Prostate gland (tissue), 2 donors: ENCODE results near the gene ATXN10.

Experiments used
- CTCF ChIP-seq, 4 experiments: fragments of 200-600 bp in 2 of 4; fragments of 450-650 bp in 2 of 4; sonication (generic) in 2 of 4; IDR thresholded peaks; 1 replicate in 3 of 4; 2 replicates in 1 of 4; pipeline ENCODE4 v1.5.1; 2016 to 2019; ENCODE audit warnings: antibody characterized with exemption in 4 of 4, mild to moderate bottlenecking in 2 of 4, moderate library complexity in 2 of 4
- POLR2A ChIP-seq: fragments of 450-650 bp; IDR thresholded peaks from one replicate; pipeline ENCODE4 v1.6.1; 2016; ENCODE audit warnings: antibody characterized with exemption, mild to moderate bottlenecking
- POLR2AphosphoS5 ChIP-seq: sonication (generic); formaldehyde crosslinking; IDR thresholded peaks from one replicate; pipeline ENCODE4 v1.6.1; 2017; ENCODE audit warnings: antibody characterized with exemption

GRCh38 chr22:45842291-45842991 is 170.8 kb downstream of the ATXN10 start:
- TF ChIP-seq CTCF (IDR thresholded peaks at IDR 0.05) (no peak), POLR2A (no peak), POLR2AphosphoS5 (no peak)
